WI38 (cell line): ENCODE data around the gene ILF2.
"Not testable (repeated sequence)": the region's sequence is repeated elsewhere in the genome, so short reads cannot be mapped to it uniquely, and the experiment has no call there.

Source experiments
- H3K4me3 ChIP-seq: 2 replicates; pipeline ENCODE4 v1.5.1; 2011; ENCODE audit warnings: low read depth, mild to moderate bottlenecking, control low read depth, low read length
- TF ChIP-seq, protein P1 (sequence below): IDR thresholded peaks from 2 replicates; pipeline ENCODE4 v1.5.1; 2012; ENCODE audit warnings: low read depth, mild to moderate bottlenecking, control low read depth, low read length

ILF2 gene

DNA sequence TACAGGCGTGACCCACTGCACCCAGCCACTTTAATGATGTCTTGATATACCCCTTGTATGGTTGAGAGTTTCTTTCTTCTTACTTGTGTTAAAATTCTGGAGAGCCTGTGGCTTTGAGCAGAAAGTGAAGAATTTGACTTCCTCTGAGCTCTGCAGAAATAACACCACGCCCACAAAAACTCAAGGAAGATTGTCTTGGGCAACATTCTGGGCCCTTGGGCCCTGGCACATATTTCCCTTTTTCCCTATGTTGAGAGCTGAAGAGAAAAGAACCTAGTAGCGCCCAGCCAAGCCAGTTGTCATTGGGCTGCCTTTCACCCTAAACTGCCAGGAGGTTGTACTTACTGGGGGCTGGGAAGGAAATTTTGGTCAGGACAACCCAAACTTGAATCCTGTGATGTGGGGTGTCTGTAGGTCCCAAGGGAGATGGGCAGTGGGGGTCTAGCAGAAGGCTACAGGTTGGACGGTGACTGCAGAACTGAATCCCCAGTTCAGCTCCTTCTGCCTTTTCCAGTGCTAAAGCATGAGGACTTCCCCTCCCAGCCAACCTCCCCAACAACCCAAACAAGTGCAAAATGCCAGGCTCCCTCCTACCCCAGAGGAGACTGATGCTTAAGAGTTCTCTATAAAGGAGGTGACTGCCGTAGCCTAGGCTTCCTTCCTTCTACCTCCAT is 24.0 kb downstream of the ILF2 start:
- TF ChIP-seq, protein P1, sequence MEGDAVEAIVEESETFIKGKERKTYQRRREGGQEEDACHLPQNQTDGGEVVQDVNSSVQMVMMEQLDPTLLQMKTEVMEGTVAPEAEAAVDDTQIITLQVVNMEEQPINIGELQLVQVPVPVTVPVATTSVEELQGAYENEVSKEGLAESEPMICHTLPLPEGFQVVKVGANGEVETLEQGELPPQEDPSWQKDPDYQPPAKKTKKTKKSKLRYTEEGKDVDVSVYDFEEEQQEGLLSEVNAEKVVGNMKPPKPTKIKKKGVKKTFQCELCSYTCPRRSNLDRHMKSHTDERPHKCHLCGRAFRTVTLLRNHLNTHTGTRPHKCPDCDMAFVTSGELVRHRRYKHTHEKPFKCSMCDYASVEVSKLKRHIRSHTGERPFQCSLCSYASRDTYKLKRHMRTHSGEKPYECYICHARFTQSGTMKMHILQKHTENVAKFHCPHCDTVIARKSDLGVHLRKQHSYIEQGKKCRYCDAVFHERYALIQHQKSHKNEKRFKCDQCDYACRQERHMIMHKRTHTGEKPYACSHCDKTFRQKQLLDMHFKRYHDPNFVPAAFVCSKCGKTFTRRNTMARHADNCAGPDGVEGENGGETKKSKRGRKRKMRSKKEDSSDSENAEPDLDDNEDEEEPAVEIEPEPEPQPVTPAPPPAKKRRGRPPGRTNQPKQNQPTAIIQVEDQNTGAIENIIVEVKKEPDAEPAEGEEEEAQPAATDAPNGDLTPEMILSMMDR = no peak
- no peak overlapping the region for H3K4me3 ChIP-seq

DNA sequence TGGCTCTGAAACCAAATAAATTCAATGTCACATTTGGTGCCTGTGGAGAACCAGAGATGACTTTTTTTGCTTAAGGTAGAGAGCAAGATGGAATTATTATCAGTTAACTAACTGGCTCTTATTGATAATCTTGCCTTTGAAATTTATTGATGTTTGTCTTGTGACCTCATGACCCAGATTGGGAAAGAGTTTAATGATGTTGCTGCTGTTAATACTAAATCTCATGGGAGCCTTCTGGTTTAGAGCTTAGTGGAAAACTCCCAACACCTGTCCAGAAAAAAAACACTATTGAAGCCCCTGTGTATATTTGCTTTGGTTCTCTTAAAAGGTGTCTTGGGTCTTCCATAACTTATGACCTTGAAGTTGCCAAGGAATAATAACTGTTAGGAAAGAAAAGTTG is 27.0 kb downstream of the ILF2 start:
- no peak overlapping the region for H3K4me3 ChIP-seq
- TF ChIP-seq, protein P1 = no peak

DNA sequence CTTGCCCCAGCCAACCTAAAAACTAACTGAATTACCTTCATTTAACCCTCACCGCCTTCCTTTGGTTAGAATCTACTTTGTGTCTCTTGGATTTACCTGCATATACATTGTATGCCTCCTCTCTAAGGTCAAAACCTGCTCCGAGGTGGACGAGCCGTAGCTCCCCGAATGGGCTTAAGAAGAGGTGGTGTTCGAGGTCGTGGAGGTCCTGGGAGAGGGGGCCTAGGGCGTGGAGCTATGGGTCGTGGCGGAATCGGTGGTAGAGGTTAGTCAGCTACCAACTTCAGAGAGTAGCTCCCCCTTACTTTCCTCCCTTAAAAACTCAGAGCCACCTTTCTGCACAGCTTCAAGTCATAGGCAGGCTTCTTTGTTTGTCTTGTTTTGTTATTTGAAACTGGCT is 27.7 kb downstream of the ILF2 start:
- no peak overlapping the region for H3K4me3 ChIP-seq
- TF ChIP-seq, protein P1 = no peak

DNA sequence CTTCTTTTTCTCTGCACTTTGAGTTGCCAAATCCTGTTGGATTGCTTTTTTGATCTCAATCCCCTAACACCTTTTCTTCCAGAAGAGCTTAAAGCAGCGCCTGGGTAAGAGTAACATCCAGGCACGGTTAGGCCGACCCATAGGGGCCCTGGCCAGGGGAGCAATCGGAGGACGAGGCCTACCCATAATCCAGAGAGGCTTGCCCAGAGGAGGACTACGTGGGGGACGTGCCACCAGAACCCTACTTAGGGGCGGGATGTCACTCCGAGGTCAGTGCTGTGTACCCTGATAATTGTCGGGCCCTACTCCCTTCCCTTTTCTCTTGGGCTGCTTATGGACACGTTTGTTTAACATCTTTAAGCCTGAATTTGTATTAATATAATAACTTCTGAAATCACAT is 28.6 kb downstream of the ILF2 start:
- H3K4me3 ChIP-seq = no peak overlapping the region
- TF ChIP-seq, protein P1 = no peak

DNA sequence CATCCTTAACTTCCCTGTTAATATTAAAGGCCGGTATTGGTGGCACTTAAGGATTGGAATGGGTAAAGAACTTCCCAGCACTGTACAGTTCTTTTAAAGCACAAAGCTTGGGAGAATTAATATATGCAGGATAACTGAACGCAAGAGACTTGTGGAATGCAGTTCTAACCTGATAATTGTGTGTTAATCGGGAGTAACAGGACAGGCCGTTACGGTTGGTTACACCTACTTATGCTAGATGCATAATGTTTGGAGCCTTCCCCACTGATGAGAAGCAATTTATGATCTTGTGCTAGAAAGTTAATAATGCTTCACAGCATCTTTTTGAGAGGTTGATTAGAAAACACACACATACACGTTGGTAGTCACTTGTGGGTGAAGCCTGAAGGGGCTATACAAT is 29.9 kb downstream of the ILF2 start:
- H3K4me3 ChIP-seq = no peak overlapping the region

DNA sequence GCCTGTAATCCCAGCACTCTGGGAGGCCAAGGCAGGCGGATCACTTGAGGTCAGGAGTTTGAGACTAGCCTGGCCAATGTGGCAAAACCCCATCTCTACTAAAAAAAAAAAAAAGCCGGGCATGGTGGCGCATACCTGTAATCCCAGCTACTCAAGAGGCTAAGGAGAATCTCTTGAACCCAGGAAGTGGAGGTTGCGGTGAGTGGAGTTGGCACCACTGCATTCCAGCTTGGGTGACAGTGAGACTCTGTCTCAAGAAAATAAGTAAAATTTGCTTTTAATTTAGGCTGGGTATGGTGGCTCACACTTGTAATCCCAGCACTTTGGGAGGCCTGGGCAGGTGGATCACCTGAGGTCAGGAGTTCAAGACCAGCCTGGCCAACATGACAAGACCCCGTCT is 30.6 kb downstream of the ILF2 start:
- H3K4me3 ChIP-seq = not testable (repeated sequence)

More for the DNA sequence above, 29.9 kb downstream of the ILF2 start:
- TF ChIP-seq, protein P1 = no peak

DNA sequence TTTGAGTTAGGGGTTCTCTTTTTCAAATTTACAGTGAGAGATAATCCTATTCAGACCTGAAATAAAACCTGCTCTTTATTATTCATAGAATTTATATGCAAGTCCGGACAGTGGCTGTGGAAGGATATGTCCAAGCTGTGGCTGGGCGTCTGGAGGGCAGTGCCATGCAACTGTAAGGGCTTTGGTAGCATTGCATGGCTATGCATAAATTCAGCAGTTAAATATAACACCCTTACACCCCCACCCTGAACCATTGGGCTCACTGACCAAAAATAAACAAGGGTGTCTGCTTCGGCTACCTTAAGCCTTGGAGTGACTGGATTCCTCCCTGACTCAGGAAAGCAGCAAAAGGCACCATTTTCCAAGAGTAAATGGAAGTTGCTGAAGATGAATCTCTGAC is 31.5 kb downstream of the ILF2 start:
- TF ChIP-seq, protein P1 = no peak
- no peak overlapping the region for H3K4me3 ChIP-seq

DNA sequence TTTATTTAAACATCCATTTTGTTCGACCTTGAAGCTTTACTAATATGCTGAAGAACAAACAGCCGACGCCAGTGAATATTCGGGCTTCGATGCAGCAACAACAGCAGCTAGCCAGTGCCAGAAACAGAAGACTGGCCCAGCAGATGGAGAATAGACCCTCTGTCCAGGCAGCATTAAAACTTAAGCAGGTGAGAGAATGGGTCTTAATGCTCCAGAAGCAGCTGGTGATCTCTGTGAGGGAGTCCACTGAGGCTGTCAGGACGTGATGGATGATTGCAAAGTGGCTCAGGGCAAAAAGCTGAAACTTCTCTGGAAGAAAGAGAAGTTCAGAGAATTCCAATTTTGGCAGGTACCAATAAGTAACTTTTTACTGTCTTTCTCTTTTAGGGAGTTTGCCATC is 32.5 kb downstream of the ILF2 start:
- H3K4me3 ChIP-seq = no peak overlapping the region
- TF ChIP-seq, protein P1 = no peak
